B cell (primary cell): ENCODE results near the gene MSI1. TPM values are rescaled to one million over a fixed set of nuclear protein-coding genes. Genes with fewer than 3 reads are reported as not detected.
A peak's percentile ranks its signal among the peaks of the same experiment; 100 is the strongest.
"Not testable (repeated sequence)": the region's sequence is repeated elsewhere in the genome, so short reads cannot be mapped to it uniquely, and the experiment has no call there.

Source experiments
- ATAC-seq: fragments of 200-7000 bp; cut with Tn5 transposase; one replicate; pipeline ENCODE4 v1.10.0; 2021; ENCODE audit warnings: low read depth, mild to moderate bottlenecking, moderate number of reproducible peaks, moderate library complexity
- CTCF ChIA-PET: fragments of 350-600 bp; sonication (Branson Sonifier 250); formaldehyde crosslinking; loops from one replicate; lab custom pipeline; 2021; ENCODE audit warnings: antibody characterized with exemption, inconsistent platforms; lab: Charles Lee
- POLR2A ChIA-PET: fragments of 350-600 bp; sonication (Branson Sonifier 250); formaldehyde crosslinking; loops from one replicate; lab custom pipeline; 2021; ENCODE audit warnings: antibody characterized with exemption; lab: Charles Lee
- DNase-seq: peaks from one replicate; pipeline ENCODE4 v3.0.0; 2013
- H2AFZ ChIP-seq: 2 replicates; pipeline ENCODE4 v1.6.1; 2012; ENCODE audit warnings: mild to moderate bottlenecking, low read depth, low read length; ENCODE audit not compliant: insufficient read depth, poor library complexity, severe bottlenecking
- H3K27ac ChIP-seq, 2 donors: 1 replicate in 1 of 2; 2 replicates in 1 of 2; pipeline ENCODE4 v1.5.1; 2012 to 2013; ENCODE audit warnings: low read length in 2 of 2, mild to moderate bottlenecking in 2 of 2, moderate library complexity in 1 of 2
- H3K27me3 ChIP-seq, 4 experiments: fragments of 200-600 bp in 1 of 4; sonication (generic) in 1 of 4; replicated peaks in 1 of 4; 1 replicate in 2 of 4; 2 replicates in 2 of 4; pipeline versions ENCODE4 v1.6.1 to v1.7.0; 2013 to 2016; ENCODE audit warnings: low read length in 3 of 4, mild to moderate bottlenecking in 2 of 4, mixed read lengths in 1 of 4, moderate library complexity in 1 of 4; ENCODE audit not compliant: insufficient read depth in 4 of 4, control insufficient read depth in 3 of 4; ENCODE audit errors: control extremely low read depth in 1 of 4
- H3K36me3 ChIP-seq, 2 experiments: replicated peaks in 1 of 2; 1 replicate in 1 of 2; 2 replicates in 1 of 2; pipeline versions ENCODE4 v1.6.1 to v1.7.1; 2013; ENCODE audit warnings: low read length in 1 of 2; ENCODE audit not compliant: insufficient read depth in 2 of 2, control insufficient read depth in 1 of 2; ENCODE audit errors: control extremely low read depth in 1 of 2, extremely low read depth in 1 of 2
- H3K4me1 ChIP-seq, 2 donors: fragments of 200-600 bp in 1 of 2; sonication (generic) in 1 of 2; 1 replicate in 1 of 2; 2 replicates in 1 of 2; pipeline versions ENCODE4 v1.5.1 to v1.6.1; 2013 to 2017; ENCODE audit warnings: low read length in 2 of 2; ENCODE audit not compliant: control insufficient read depth in 2 of 2, insufficient read depth in 2 of 2
- H3K4me2 ChIP-seq: replicated peaks from 2 replicates; pipeline ENCODE3; 2012; ENCODE audit warnings: mild to moderate bottlenecking, low read depth, low read length; ENCODE audit not compliant: poor library complexity, severe bottlenecking
- H3K4me3 ChIP-seq, 5 experiments: fragments of 200-600 bp in 1 of 5; sonication (generic) in 1 of 5; 1 replicate in 3 of 5; 2 replicates in 2 of 5; pipeline versions ENCODE4 v1.5.1 to v1.7.0; 2011 to 2016; ENCODE audit warnings: low read length in 4 of 5, mild to moderate bottlenecking in 4 of 5, low read depth in 2 of 5, control low read depth in 1 of 5, moderate library complexity in 1 of 5; ENCODE audit not compliant: insufficient read depth in 1 of 5; ENCODE audit errors: control extremely low read depth in 1 of 5, extremely low read depth in 1 of 5
- H3K79me2 ChIP-seq: fragments of 200-600 bp; sonication (generic); one replicate; pipeline ENCODE4 v1.6.0; 2016; ENCODE audit warnings: low read length; ENCODE audit not compliant: control insufficient read depth, insufficient read depth
- H3K9ac ChIP-seq: fragments of 200-600 bp; sonication (generic); 2 replicates; pipeline ENCODE4 v1.6.1; 2017; ENCODE audit warnings: mild to moderate bottlenecking, low read length, moderate library complexity
- H3K9me3 ChIP-seq, 3 donors: one replicate each; pipeline versions ENCODE4 v1.6.1 to v1.7.1; 2013; ENCODE audit warnings: low read length in 2 of 3; ENCODE audit not compliant: control insufficient read depth in 2 of 3, insufficient read depth in 1 of 3; ENCODE audit errors: control extremely low read depth in 1 of 3
- H4K20me1 ChIP-seq: 2 replicates; pipeline ENCODE4 v1.6.0; 2012; ENCODE audit warnings: mild to moderate bottlenecking, low read length; ENCODE audit not compliant: insufficient read depth, control insufficient read depth, poor library complexity, severe bottlenecking
- H3K27ac Mint-ChIP-seq: one replicate; pipeline ENCODE4 v1.8.0; 2021; ENCODE audit warnings: mixed read lengths
- H3K27me3 Mint-ChIP-seq: one replicate; pipeline ENCODE4 v1.8.0; 2021; ENCODE audit warnings: mixed read lengths
- H3K4me1 Mint-ChIP-seq: one replicate; pipeline ENCODE4 v1.8.0; 2021; ENCODE audit warnings: mixed read lengths
- H3K4me3 Mint-ChIP-seq: one replicate; pipeline ENCODE4 v1.8.0; 2021; ENCODE audit warnings: mixed read lengths
- H3K9me3 Mint-ChIP-seq: one replicate; pipeline ENCODE4 v1.8.0; 2022; ENCODE audit warnings: mixed read lengths; ENCODE audit not compliant: insufficient read depth
- EZH2 ChIP-seq: IDR thresholded peaks from 2 replicates; pipeline ENCODE4 v1.6.1; 2012; ENCODE audit warnings: borderline replicate concordance, low read depth, mild to moderate bottlenecking, moderate library complexity, low read length; ENCODE audit not compliant: insufficient read depth, poor library complexity, severe bottlenecking
- WGBS: methylation state at CpG from one replicate; pipeline ENCODE4 v1.1.5; 2013; ENCODE audit warnings: missing lambda C conversion rate; ENCODE audit not compliant: insufficient coverage; 5-methylcytosine and 5-hydroxymethylcytosine counted together
- intact Hi-C: fragments of 100-400 bp; cut with micrococcal nuclease; formaldehyde crosslinking; loops from one replicate; pipeline ENCODE4 v1.10.0; 2022
- polyA plus RNA-seq: library from polyadenylated mRNA; depleted of rRNA; stranded (reverse); fragments of >200 nt; gene quantifications from 2 replicates; pipeline ENCODE4 v1.2.3, GENCODE V29; 2012
- total RNA-seq, 2 donors: library from RNA; stranded (reverse); fragments of 120-200 nt in 1 of 2; gene quantifications; 1 replicate in 1 of 2; 2 replicates in 1 of 2; pipeline versions ENCODE4 v1.2.3 to v1.2.4, GENCODE V29; 2013 to 2022
- TF ChIP-seq, protein P1 (sequence below): fragments of 200-600 bp; IDR thresholded peaks from one replicate; pipeline ENCODE4 v1.8.0; 2022; ENCODE audit warnings: antibody characterized with exemption, mild to moderate bottlenecking

The MSI1 gene
- total and polyA plus RNA-seq, 2 donors (not counting 1 experiment from before 2014, with no cell fraction given), result not detected

DNA sequence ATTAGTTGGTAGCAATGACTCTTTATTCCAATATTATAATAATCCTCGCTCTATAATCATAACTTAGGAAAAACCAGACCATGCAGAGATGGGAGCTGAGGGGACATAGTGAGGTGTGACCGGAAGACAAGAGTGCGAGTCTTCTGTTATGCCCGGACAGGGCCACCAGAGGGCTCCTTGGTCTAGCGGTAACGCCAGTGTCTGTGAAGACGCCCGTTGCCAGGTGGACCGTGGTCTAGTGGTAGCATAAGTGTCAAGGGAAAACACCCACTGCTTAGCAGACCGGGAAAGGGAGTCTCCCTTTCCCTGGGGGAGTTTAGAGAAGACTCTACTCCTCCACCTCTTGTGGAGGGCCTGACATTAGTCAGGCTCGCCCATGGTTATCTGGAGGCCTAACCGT, 33.5 kb downstream of the MSI1 start:
- H3K27ac ChIP-seq, intact Hi-C loops, H3K4me1 Mint-ChIP-seq, POLR2A ChIA-PET, H3K4me3 ChIP-seq, H3K4me2 ChIP-seq, H3K36me3 ChIP-seq, H3K79me2 ChIP-seq, H3K4me3 Mint-ChIP-seq, H3K9ac ChIP-seq, H3K4me1 ChIP-seq, H4K20me1 ChIP-seq, ATAC-seq, H3K27ac Mint-ChIP-seq, H2AFZ ChIP-seq: not testable (repeated sequence)
- TF ChIP-seq, protein P1, sequence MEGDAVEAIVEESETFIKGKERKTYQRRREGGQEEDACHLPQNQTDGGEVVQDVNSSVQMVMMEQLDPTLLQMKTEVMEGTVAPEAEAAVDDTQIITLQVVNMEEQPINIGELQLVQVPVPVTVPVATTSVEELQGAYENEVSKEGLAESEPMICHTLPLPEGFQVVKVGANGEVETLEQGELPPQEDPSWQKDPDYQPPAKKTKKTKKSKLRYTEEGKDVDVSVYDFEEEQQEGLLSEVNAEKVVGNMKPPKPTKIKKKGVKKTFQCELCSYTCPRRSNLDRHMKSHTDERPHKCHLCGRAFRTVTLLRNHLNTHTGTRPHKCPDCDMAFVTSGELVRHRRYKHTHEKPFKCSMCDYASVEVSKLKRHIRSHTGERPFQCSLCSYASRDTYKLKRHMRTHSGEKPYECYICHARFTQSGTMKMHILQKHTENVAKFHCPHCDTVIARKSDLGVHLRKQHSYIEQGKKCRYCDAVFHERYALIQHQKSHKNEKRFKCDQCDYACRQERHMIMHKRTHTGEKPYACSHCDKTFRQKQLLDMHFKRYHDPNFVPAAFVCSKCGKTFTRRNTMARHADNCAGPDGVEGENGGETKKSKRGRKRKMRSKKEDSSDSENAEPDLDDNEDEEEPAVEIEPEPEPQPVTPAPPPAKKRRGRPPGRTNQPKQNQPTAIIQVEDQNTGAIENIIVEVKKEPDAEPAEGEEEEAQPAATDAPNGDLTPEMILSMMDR, result peak; percentile 39
- peaks cover 19% of the 10 kb centered on the region for H3K27me3 Mint-ChIP-seq
- peak; percentile 55 for DNase-seq
- H3K9me3 Mint-ChIP-seq, result peaks cover 16% of the 10 kb centered on the region
- CTCF ChIA-PET, result interaction anchor here (0.6 to 1.4 kb wide), 2 partner anchors 33 to 1935 kb away, joined by 4 to 6 read pairs; partner anchors contain the start of gene SIRT4
- H3K27me3 ChIP-seq, result peaks cover 0 to 13% (median 2%) of the 10 kb centered on the region in 4 experiments
- peaks cover 3 to 28% (median 26%) of the 10 kb centered on the region in 3 donors for H3K9me3 ChIP-seq
- WGBS, result 33% methylated on average over 3 of the region's 12 CpGs

DNA sequence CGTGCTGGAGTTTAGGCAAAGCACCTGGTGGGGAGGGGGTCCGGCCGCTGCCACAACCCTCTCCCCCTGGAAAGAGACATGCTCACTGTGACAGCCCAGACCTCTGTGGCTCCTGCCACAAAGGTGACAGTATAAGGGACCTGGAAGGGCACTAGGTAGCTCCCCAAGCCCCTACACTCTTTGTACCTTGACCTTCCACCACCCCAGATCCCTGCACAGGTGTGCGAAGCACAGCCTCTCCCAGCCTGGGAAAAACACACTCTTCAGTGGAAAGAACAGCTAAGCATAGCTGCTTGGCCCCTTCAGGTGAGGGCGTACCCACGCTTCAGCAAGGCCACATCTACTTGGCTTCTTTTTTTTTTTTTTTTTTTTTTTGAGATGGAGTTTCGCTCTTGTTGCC, 36.4 kb downstream of the MSI1 start:
- ATAC-seq (no peak), DNase-seq (no peak)
- Histone ChIP-seq H3K9me3 (peaks cover 2 to 19% (median 14%) of the 10 kb centered on the region in 3 donors), H2AFZ (no peak overlapping the region), H3K9ac (no peak overlapping the region), H4K20me1 (no peaks in the 10 kb centered on the region), H3K79me2 (no peaks in the 10 kb centered on the region), H3K27ac (no peak overlapping the region), H3K4me1 (no peaks in the 10 kb centered on the region), H3K27me3 (peaks cover 0 to 10% (median 2%) of the 10 kb centered on the region in 4 experiments), H3K36me3 (no peaks in the 10 kb centered on the region), H3K4me3 (no peak overlapping the region), H3K4me2 (no peak overlapping the region)
- WGBS, result no CpG with 5 or more reads among the region's 7 CpGs
- intact Hi-C loops, result no loop called here
- POLR2A ChIA-PET, result interaction anchor here (0.6 kb wide), 1 partner anchor 136 kb away, joined by 5 read pairs; no protein-coding TSS in a partner anchor
- peaks cover 2% of the 10 kb centered on the region for H3K4me1 Mint-ChIP-seq
- TF ChIP-seq, protein P1, result no peak
- no peak for TF ChIP-seq EZH2
- no peak overlapping the region for H3K27ac Mint-ChIP-seq
- H3K4me3 Mint-ChIP-seq, result no peak overlapping the region
- CTCF ChIA-PET, result interaction anchor here (0.6 kb wide), 1 partner anchor 1799 kb away, joined by 3 read pairs; no protein-coding TSS in a partner anchor
- H3K27me3 Mint-ChIP-seq, result peaks cover 16% of the 10 kb centered on the region
- peaks cover 5% of the 10 kb centered on the region for H3K9me3 Mint-ChIP-seq
